Caco-2 (cell line): ENCODE data around the gene SLC17A6. TPM values are rescaled to one million over a fixed set of nuclear protein-coding genes. Genes with fewer than 3 reads are reported as not detected.

Experiments used
- BruUV-seq: library from RNA; stranded (reverse); fragments of 400-500 nt; replicated peaks from 2 replicates; lab custom pipeline; 2021; lab: Mats Ljungman, UMichigan
- CTCF ChIA-PET: fragments of 300-600 bp; sonication (Branson Sonifier 250); formaldehyde crosslinking; loops from one replicate; lab custom pipeline; 2022; ENCODE audit warnings: antibody characterized with exemption; lab: Charles Lee
- POLR2A ChIA-PET: fragments of 300-600 bp; sonication (Branson Sonifier 250); formaldehyde crosslinking; loops from one replicate; lab custom pipeline; 2022; ENCODE audit warnings: antibody characterized with exemption; lab: Charles Lee
- DNase-seq, 2 experiments: peaks; one replicate each; pipeline versions ENCODE4 v3.0.0 to v3.0.0-alpha.2; 2020 to 2022
- H3K27me3 ChIP-seq: replicated peaks from 2 replicates; pipeline ENCODE4 v1.6.0; 2011; ENCODE audit warnings: low read length; ENCODE audit not compliant: control insufficient read depth, insufficient read depth
- H3K36me3 ChIP-seq: 2 replicates; pipeline ENCODE4 v1.5.1; 2011; ENCODE audit warnings: low read length; ENCODE audit not compliant: control insufficient read depth, insufficient read depth
- H3K4me1 ChIP-seq: fragments of 250-450 bp; sonication (Bioruptor Pico); 2 replicates; pipeline ENCODE4 v1.5.1; 2020; ENCODE audit warnings: mild to moderate bottlenecking
- H3K4me3 ChIP-seq: 2 replicates; pipeline ENCODE4 v1.5.1; 2011; ENCODE audit warnings: low read depth, mild to moderate bottlenecking, control low read depth, low read length
- H3K9me3 ChIP-seq: fragments of 250-450 bp; sonication (Bioruptor Pico); 2 replicates; pipeline ENCODE4 v1.5.1; 2020; ENCODE audit warnings: mild to moderate bottlenecking, moderate library complexity
- H3K27ac Mint-ChIP-seq: one replicate; pipeline ENCODE4 v1.8.0; 2022; ENCODE audit warnings: mixed read lengths; ENCODE audit not compliant: unreplicated experiment
- H3K27me3 Mint-ChIP-seq: one replicate; pipeline ENCODE4 v1.8.0; 2022; ENCODE audit warnings: mixed read lengths; ENCODE audit not compliant: insufficient read depth, unreplicated experiment
- H3K36me3 Mint-ChIP-seq: one replicate; pipeline ENCODE4 v1.8.0; 2022; ENCODE audit warnings: mild to moderate bottlenecking, mixed read lengths; ENCODE audit not compliant: insufficient read depth, unreplicated experiment
- H3K4me1 Mint-ChIP-seq: one replicate; pipeline ENCODE4 v1.8.0; 2022; ENCODE audit warnings: low read depth, mixed read lengths; ENCODE audit not compliant: unreplicated experiment
- H3K4me3 Mint-ChIP-seq: one replicate; pipeline ENCODE4 v1.8.0; 2022; ENCODE audit warnings: mild to moderate bottlenecking, moderate library complexity, mixed read lengths; ENCODE audit not compliant: unreplicated experiment
- H3K9me3 Mint-ChIP-seq: one replicate; pipeline ENCODE4 v1.8.0; 2022; ENCODE audit warnings: mixed read lengths; ENCODE audit not compliant: unreplicated experiment
- CTCF ChIP-seq, 2 experiments: fragments of 200-600 bp in 1 of 2; IDR thresholded peaks; 1 replicate in 1 of 2; 2 replicates in 1 of 2; pipeline versions ENCODE4 v1.5.1 to v1.8.0; 2011 to 2022; ENCODE audit warnings: antibody characterized with exemption in 1 of 2, control low read depth in 1 of 2, inconsistent platforms in 1 of 2, low read depth in 1 of 2, low read length in 1 of 2, mild to moderate bottlenecking in 1 of 2, moderate library complexity in 1 of 2; ENCODE audit not compliant: insufficient read depth in 1 of 2, severe bottlenecking in 1 of 2, unreplicated experiment in 1 of 2
- intact Hi-C: fragments of 100-400 bp; cut with micrococcal nuclease; formaldehyde crosslinking; loops from one replicate; pipeline ENCODE4 v1.10.0; 2022; ENCODE audit not compliant: unreplicated experiment
- total RNA-seq: library from RNA; stranded (reverse); gene quantifications from 2 replicates; pipeline ENCODE4 v1.2.3, GENCODE V29; 2022

SLC17A6 gene
- total RNA-seq, 1 experiment from 2014 or later: not detected

DNA sequence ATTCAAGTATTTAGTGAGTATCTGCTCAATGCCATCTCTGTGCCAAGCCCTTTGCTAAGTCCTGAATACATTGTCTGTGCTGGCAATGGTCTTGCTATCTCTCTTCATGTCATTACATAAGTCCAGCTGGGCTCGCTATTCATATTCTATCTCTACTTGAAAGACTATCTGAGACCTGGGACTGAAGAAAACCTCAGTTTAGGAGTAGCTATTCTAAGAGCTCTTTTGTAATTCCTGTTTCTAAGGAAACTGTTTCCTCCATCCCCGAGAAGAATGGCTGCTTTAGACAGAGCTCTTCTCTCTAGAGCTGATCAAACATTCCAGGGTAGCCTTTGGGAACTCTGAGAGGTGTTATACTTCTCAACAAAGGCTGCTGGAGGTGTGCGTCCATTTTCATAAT, 33.0 kb downstream of the SLC17A6 start:
- no peak overlapping the region for H3K4me3 ChIP-seq
- Mint-ChIP-seq H3K4me3 (no peak overlapping the region), H3K36me3 (no peaks in the 10 kb centered on the region), H3K4me1 (no peaks in the 10 kb centered on the region), H3K9me3 (no peaks in the 10 kb centered on the region), H3K27ac (no peak overlapping the region), H3K27me3 (peaks cover 5% of the 10 kb centered on the region)
- no TSS peak for BruUV-seq
- no peaks in the 10 kb centered on the region for H3K27me3 ChIP-seq
- H3K36me3 ChIP-seq: no peaks in the 10 kb centered on the region
- no peak for DNase-seq
- H3K4me1 ChIP-seq: no peaks in the 10 kb centered on the region
- intact Hi-C loops: no loop called here
- no peaks in the 10 kb centered on the region for H3K9me3 ChIP-seq
- TF ChIP-seq CTCF (IDR thresholded peaks at IDR 0.05; ENCODE audit: insufficient read depth in 1 of 2, low read depth in 1 of 2, low read length in 1 of 2, severe bottlenecking in 1 of 2, unreplicated experiment in 1 of 2): no peak
- POLR2A ChIA-PET: interaction anchor here (0.5 kb wide), 1 partner anchor 26 kb away, joined by 4 read pairs; no protein-coding TSS in a partner anchor
- CTCF ChIA-PET: no interaction called here

DNA sequence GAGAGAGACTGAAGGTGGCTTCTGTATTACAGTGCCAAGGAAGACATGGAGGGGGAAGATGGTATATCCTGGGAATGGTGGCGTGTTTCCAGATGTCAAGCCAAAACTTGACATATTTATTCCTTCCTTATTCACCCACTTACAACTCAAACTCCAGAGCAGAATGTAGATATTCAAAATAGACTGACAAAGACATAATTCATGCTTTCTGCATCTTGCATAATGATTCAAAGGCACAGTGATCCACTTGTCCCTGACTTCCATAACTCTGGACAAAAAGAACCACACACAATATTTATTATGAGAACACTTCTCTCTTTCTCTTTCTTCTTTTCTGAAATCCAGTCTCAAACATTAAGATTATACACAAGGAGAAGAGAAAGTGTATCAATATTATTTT, 48.9 kb downstream of the SLC17A6 start:
- Histone ChIP-seq H3K4me1 (no peaks in the 10 kb centered on the region), H3K36me3 (no peaks in the 10 kb centered on the region), H3K4me3 (no peak overlapping the region), H3K27me3 (no peaks in the 10 kb centered on the region), H3K9me3 (no peaks in the 10 kb centered on the region)
- Mint-ChIP-seq H3K9me3 (no peaks in the 10 kb centered on the region), H3K36me3 (no peaks in the 10 kb centered on the region), H3K4me1 (no peaks in the 10 kb centered on the region), H3K4me3 (no peak overlapping the region), H3K27me3 (peaks cover 2% of the 10 kb centered on the region), H3K27ac (no peak overlapping the region)
- intact Hi-C loops: loop anchor here (10.0 kb wide), 1 partner anchor 1758 kb away; no protein-coding TSS in a partner anchor
- no TSS peak for BruUV-seq
- TF ChIP-seq CTCF (IDR thresholded peaks at IDR 0.05; ENCODE audit: insufficient read depth in 1 of 2, low read depth in 1 of 2, low read length in 1 of 2, severe bottlenecking in 1 of 2, unreplicated experiment in 1 of 2): no peak
- DNase-seq: no peak
- CTCF ChIA-PET: no interaction called here
- POLR2A ChIA-PET: no interaction called here

DNA sequence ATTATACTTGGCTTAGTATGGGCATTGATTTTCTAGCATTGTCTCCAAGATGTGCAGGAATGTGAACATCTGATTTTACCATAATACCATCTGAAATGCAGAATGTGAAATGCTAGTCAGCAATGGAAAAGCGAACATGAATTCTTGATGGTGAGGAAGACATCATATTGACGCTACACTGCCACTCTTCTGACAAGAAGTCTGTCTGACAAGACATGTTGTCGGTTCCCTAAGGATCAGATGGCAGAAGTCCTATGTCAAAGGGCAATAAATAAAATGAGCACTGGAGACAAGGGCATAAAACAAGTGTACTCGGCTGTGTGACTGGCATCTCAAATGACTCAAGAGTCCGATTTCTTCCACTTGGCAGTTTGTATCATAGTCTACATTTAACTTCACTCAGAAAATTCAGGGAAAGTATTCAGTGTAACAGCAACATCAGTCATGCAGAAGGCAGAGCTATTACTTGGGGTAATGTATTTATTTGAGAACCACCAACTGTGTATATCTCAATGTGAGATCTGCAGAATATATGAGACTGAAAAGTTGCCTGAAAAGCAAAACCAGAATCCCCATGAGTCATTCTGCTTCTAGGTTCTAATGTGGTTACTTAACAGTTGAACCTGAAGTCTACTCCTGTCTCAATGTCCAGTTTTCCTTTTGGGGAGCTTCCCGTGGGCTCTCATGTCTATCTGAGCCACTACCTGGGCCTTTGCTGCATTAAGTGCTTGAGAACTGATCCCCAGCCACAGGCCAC, 51.5 kb downstream of the SLC17A6 start:
- H3K27ac Mint-ChIP-seq: no peak overlapping the region
- ChIA-PET POLR2A (no interaction called here), CTCF (no interaction called here)
- H3K4me1 ChIP-seq: no peaks in the 10 kb centered on the region
- no peaks in the 10 kb centered on the region for H3K27me3 Mint-ChIP-seq
- H3K4me3 Mint-ChIP-seq: no peak overlapping the region
- no peak for TF ChIP-seq CTCF (IDR thresholded peaks at IDR 0.05; ENCODE audit: insufficient read depth in 1 of 2, low read depth in 1 of 2, low read length in 1 of 2, severe bottlenecking in 1 of 2, unreplicated experiment in 1 of 2)
- H3K4me3 ChIP-seq: no peak overlapping the region
- H3K36me3 ChIP-seq: no peaks in the 10 kb centered on the region
- H3K4me1 Mint-ChIP-seq: no peaks in the 10 kb centered on the region
- no peaks in the 10 kb centered on the region for H3K9me3 ChIP-seq
- intact Hi-C loops: loop anchor here (10.0 kb wide), 1 partner anchor 1755 kb away; no protein-coding TSS in a partner anchor
- H3K27me3 ChIP-seq: no peaks in the 10 kb centered on the region; the same call in 1 of the 2 replicates
- no peak for DNase-seq
- no peaks in the 10 kb centered on the region for H3K9me3 Mint-ChIP-seq
- no peaks in the 10 kb centered on the region for H3K36me3 Mint-ChIP-seq
- no TSS peak for BruUV-seq
